Smooth muscle cell (in vitro differentiated cells): ENCODE measurements around the gene ANP32A. TPM values are rescaled to one million over a fixed set of nuclear protein-coding genes. Genes with fewer than 3 reads are reported as not detected.

Experiments used
- DNase-seq: peaks from one replicate; lab custom pipeline; 2025; ENCODE audit not compliant: unreplicated experiment; lab: John Stamatoyannopoulos, UW
- H2AFZ ChIP-seq: fragments of 200-600 bp; sonication (generic); 2 replicates; pipeline ENCODE4 v1.6.0; 2016; ENCODE audit warnings: antibody characterized with exemption, low read depth, mild to moderate bottlenecking
- H3F3A ChIP-seq: fragments of 200-600 bp; sonication (generic); 2 replicates; pipeline ENCODE4 v1.6.0; 2017; ENCODE audit warnings: antibody characterized with exemption, low read depth
- H3K27ac ChIP-seq: fragments of 200-600 bp; sonication (generic); 2 replicates; pipeline ENCODE4 v1.5.1; 2016; ENCODE audit warnings: low read depth, mild to moderate bottlenecking
- H3K27me3 ChIP-seq: fragments of 200-600 bp; sonication (generic); 2 replicates; pipeline ENCODE4 v1.6.1; 2016; ENCODE audit warnings: low read depth, mild to moderate bottlenecking
- H3K36me3 ChIP-seq: fragments of 200-600 bp; sonication (generic); 2 replicates; pipeline ENCODE4 v1.5.1; 2016; ENCODE audit warnings: low read depth
- H3K4me1 ChIP-seq: fragments of 200-600 bp; sonication (generic); 2 replicates; pipeline ENCODE4 v1.5.1; 2016; ENCODE audit warnings: low read depth
- H3K4me2 ChIP-seq: fragments of 200-600 bp; sonication (generic); 2 replicates; pipeline ENCODE4 v1.6.0; 2016; ENCODE audit warnings: mild to moderate bottlenecking
- H3K4me3 ChIP-seq: fragments of 200-600 bp; sonication (generic); 2 replicates; pipeline ENCODE4 v1.5.1; 2016; ENCODE audit warnings: mild to moderate bottlenecking
- H3K79me2 ChIP-seq: fragments of 200-600 bp; sonication (generic); 2 replicates; pipeline ENCODE4 v1.6.0; 2016; ENCODE audit warnings: low read depth, mild to moderate bottlenecking
- H3K9ac ChIP-seq: fragments of 200-600 bp; sonication (generic); 2 replicates; pipeline ENCODE4 v1.6.0; 2016; ENCODE audit warnings: low read depth
- H3K9me3 ChIP-seq: fragments of 200-600 bp; sonication (generic); replicated peaks from 2 replicates; pipeline ENCODE4 v1.5.1; 2016; ENCODE audit warnings: low read depth
- H4K20me1 ChIP-seq: fragments of 200-600 bp; sonication (generic); 2 replicates; pipeline ENCODE4 v1.6.0; 2016; ENCODE audit warnings: low read depth
- CTCF ChIP-seq: fragments of 200-600 bp; sonication (generic); IDR thresholded peaks from 2 replicates; pipeline ENCODE4 v1.5.1; 2017; ENCODE audit warnings: borderline replicate concordance, mild to moderate bottlenecking, antibody characterized with exemption; ENCODE audit not compliant: insufficient read depth, poor library complexity, severe bottlenecking
- WGBS: methylation state at CpG from one replicate; pipeline ENCODE4 v1.1.7; 2016; ENCODE audit warnings: low lambda C conversion rate; 5-methylcytosine and 5-hydroxymethylcytosine counted together
- polyA plus RNA-seq: library from polyadenylated mRNA; unstranded; fragments of >200 nt; fragmentation: Nextera tagmentation; extraction: Ambion mirVana; gene quantifications from 2 replicates; pipeline ENCODE4 v1.2.1, GENCODE V29; 2016
- total RNA-seq: library from RNA; depleted of rRNA; stranded (reverse); fragments of >200 nt; gene quantifications from 2 replicates; pipeline ENCODE4 v1.2.3, GENCODE V29; 2014

The ANP32A gene
- total and polyA plus RNA-seq, 2 experiments from 2014 or later = 63.1 to 93.7 TPM

GRCh38 chr15:68834346-68834745 is 13.7 kb upstream of the ANP32A start:
- Histone ChIP-seq H3K79me2 (no peaks in the 10 kb centered on the region), H3K4me2 (no peak overlapping the region), H3K36me3 (no peaks in the 10 kb centered on the region), H3K4me3 (no peak overlapping the region), H2AFZ (no peak overlapping the region), H3F3A (no peaks in the 10 kb centered on the region), H3K9me3 (no peaks in the 10 kb centered on the region), H3K9ac (no peak overlapping the region), H3K4me1 (no peaks in the 10 kb centered on the region), H3K27me3 (peaks cover 5% of the 10 kb centered on the region), H4K20me1 (no peaks in the 10 kb centered on the region), H3K27ac (no peak overlapping the region)
- WGBS = 86% methylated on average over 3 of the region's 3 CpGs
- TF ChIP-seq CTCF = no peak
- DNase-seq = no peak

- no peak for DNase-seq
- Histone ChIP-seq H3K9ac (no peak overlapping the region), H3K9me3 (no peaks in the 10 kb centered on the region), H3K4me1 (no peaks in the 10 kb centered on the region), H3K79me2 (no peaks in the 10 kb centered on the region), H3K36me3 (no peaks in the 10 kb centered on the region), H3K27me3 (peaks cover 11% of the 10 kb centered on the region), H2AFZ (no peak overlapping the region), H3K27ac (no peak overlapping the region), H4K20me1 (no peaks in the 10 kb centered on the region), H3K4me3 (no peak overlapping the region), H3K4me2 (no peak overlapping the region), H3F3A (no peaks in the 10 kb centered on the region)
- 53% methylated on average over 10 of the region's 10 CpGs for WGBS
- no peak for TF ChIP-seq CTCF
These were observed 13.1 kb upstream of the ANP32A start for GRCh38 chr15:68833700-68834331.

GRCh38 chr15:68830141-68830785 is 9.6 kb upstream of the ANP32A start:
- Histone ChIP-seq H3K27me3 (peaks cover 11% of the 10 kb centered on the region), H3K4me1 (no peaks in the 10 kb centered on the region), H3K9me3 (no peaks in the 10 kb centered on the region), H2AFZ (no peak overlapping the region), H3F3A (no peaks in the 10 kb centered on the region), H3K27ac (no peak overlapping the region), H3K36me3 (no peaks in the 10 kb centered on the region), H3K9ac (no peak overlapping the region), H3K79me2 (no peaks in the 10 kb centered on the region), H3K4me3 (no peak overlapping the region), H3K4me2 (no peak overlapping the region), H4K20me1 (no peaks in the 10 kb centered on the region)
- no peak for DNase-seq
- WGBS = 58% methylated on average over 3 of the region's 3 CpGs
- TF ChIP-seq CTCF = no peak

- Histone ChIP-seq H2AFZ (no peak overlapping the region), H3K9me3 (no peaks in the 10 kb centered on the region), H3K27me3 (peaks cover 11% of the 10 kb centered on the region), H3K79me2 (no peaks in the 10 kb centered on the region), H4K20me1 (no peaks in the 10 kb centered on the region), H3F3A (no peaks in the 10 kb centered on the region), H3K4me2 (no peak overlapping the region), H3K36me3 (no peaks in the 10 kb centered on the region), H3K4me1 (no peaks in the 10 kb centered on the region), H3K4me3 (no peak overlapping the region), H3K27ac (no peak overlapping the region), H3K9ac (no peak overlapping the region)
- no peak for DNase-seq
- no peak for TF ChIP-seq CTCF
These were observed 8.4 kb upstream of the ANP32A start for GRCh38 chr15:68829068-68829467.
